Heart left ventricle (tissue), 16 donors: Measurements from ENCODE around the gene ERC1. TPM values are rescaled to one million over a fixed set of nuclear protein-coding genes. Genes with fewer than 3 reads are reported as not detected.

ENCODE experiments used
- ATAC-seq, 4 donors: fragments of 200-7000 bp; cut with Tn5 transposase; one replicate each; pipeline ENCODE4 v1.9.1; 2020 to 2022; ENCODE audit warnings: moderate library complexity in 4 of 4, mild to moderate bottlenecking in 3 of 4, moderate number of reproducible peaks in 1 of 4
- DNase-seq, 5 donors: peaks; one replicate each; pipeline ENCODE4 v3.0.0-alpha.2; 2020
- H3K27ac ChIP-seq, 12 donors: fragments of 200-600 bp; sonication (generic) in 4 of 12; one replicate each; pipeline versions ENCODE4 v1.5.0 to v1.8.0; 2016 to 2022; ENCODE audit warnings: mild to moderate bottlenecking in 2 of 12
- H3K27me3 ChIP-seq, 9 donors: fragments of 200-600 bp; sonication (generic) in 2 of 9; one replicate each; pipeline versions ENCODE4 v1.5.1 to v1.8.0; 2016 to 2022; ENCODE audit warnings: mild to moderate bottlenecking in 3 of 9
- H3K36me3 ChIP-seq, 9 donors: fragments of 200-600 bp; sonication (generic) in 2 of 9; one replicate each; pipeline versions ENCODE4 v1.5.0 to v1.8.0; 2018 to 2022; ENCODE audit warnings: mild to moderate bottlenecking in 2 of 9
- H3K4me1 ChIP-seq, 12 donors: fragments of 200-600 bp; sonication (generic) in 4 of 12; one replicate each; pipeline versions ENCODE4 v1.5.0 to v1.8.0; 2016 to 2022; ENCODE audit warnings: mild to moderate bottlenecking in 3 of 12
- H3K4me3 ChIP-seq, 12 donors: fragments of 200-600 bp; sonication (generic) in 4 of 12; one replicate each; pipeline versions ENCODE4 v1.5.0 to v1.8.0; 2017 to 2022; ENCODE audit warnings: mild to moderate bottlenecking in 9 of 12, moderate library complexity in 4 of 12
- H3K9me3 ChIP-seq, 12 donors: fragments of 200-600 bp; sonication (generic) in 4 of 12; one replicate each; pipeline versions ENCODE4 v1.5.0 to v1.8.0; 2016 to 2022; ENCODE audit warnings: mild to moderate bottlenecking in 1 of 12
- POLR2A ChIP-seq, 2 donors: fragments of 450-650 bp; IDR thresholded peaks; one replicate each; pipeline ENCODE4 v1.6.1; 2017; ENCODE audit warnings: antibody characterized with exemption in 2 of 2, mild to moderate bottlenecking in 2 of 2, moderate library complexity in 2 of 2
- WGBS, 4 donors: extraction: QIAGEN DNeasy Blood & Tissue Kit in 2 of 4; methylation state at CpG; one replicate each; pipeline versions ENCODE4 v1.1.5 to v1.1.7; 2013 to 2018; 5-methylcytosine and 5-hydroxymethylcytosine counted together
- intact Hi-C, 10 donors: fragments of 100-400 bp; cut with DNase I; formaldehyde crosslinking; loops; one replicate each; pipeline versions ENCODE4 v1.11.1 to v1.14.2; 2022
- polyA plus RNA-seq, 2 donors: library from polyadenylated mRNA; stranded (reverse); fragments of 200-250 nt; gene quantifications; one replicate each; pipeline ENCODE4 v1.2.3, GENCODE V29; 2013
- total RNA-seq, 9 donors: library from RNA; depleted of rRNA in 2 of 9; stranded (reverse); fragments of >200 nt in 2 of 9; fragmentation: NEBNext Ultra II Directional in 3 of 9; extraction: Animal tissue kit (Norgen Biotek cat#: 25700) in 3 of 9; gene quantifications; one replicate each; pipeline versions ENCODE4 v1.1.0 to v1.2.4, GENCODE V29; 2016 to 2023
- TF ChIP-seq, protein P1 (sequence below), 12 donors: fragments of 200-600 bp; sonication (generic) in 4 of 12; IDR thresholded peaks; one replicate each; pipeline versions ENCODE4 v1.5.0 to v1.8.0; 2018 to 2022; ENCODE audit warnings: antibody characterized with exemption in 12 of 12, mild to moderate bottlenecking in 5 of 12
- donor health status: ischemic (EF 13 %, LVEDD 7.1; RV severe dilation, severe dysfunction).
- donor health status: healthy with polysubstance abuse.
- donor health status: DM: no; HTN: yes; CAD: no.
- donor health status: DM: no; HTN: no; CAD: no.
- donor health status: ischemic (EF 25% LVEDD 6.9; RV normal size, moderate dysfunction).
- donor health status: ischemic (EF 25% LVEDD 5.7; RV mildly dilated, moderate dysfunction).
- donor health status: healthy.
- donor health status: DM: yes; HTN: yes; CAD: no.
- donor health status: ischemic (EF 35%, LVEDD 5.7; RV mildly dilated, moderate dysfunction).
- donor health status: nonischemic (EF 11% LVEDD 7.7; RV severe dilation, severe dysfunction).
- donor health status: DM: yes; HTN: yes; CAD: no.
- donor health status: PGD.
- donor health status: ischemic (EF 29% LVEDD 5.4; RV normal size, mild dysfunction).
- donor health status: nonischemic (EF 23%, LVEDD 6.1; RV moderate dilation, normal function).

Gene ERC1
- total and polyA plus RNA-seq, 11 donors: 13.5 to 84.0 (median 47.9) TPM

DNA sequence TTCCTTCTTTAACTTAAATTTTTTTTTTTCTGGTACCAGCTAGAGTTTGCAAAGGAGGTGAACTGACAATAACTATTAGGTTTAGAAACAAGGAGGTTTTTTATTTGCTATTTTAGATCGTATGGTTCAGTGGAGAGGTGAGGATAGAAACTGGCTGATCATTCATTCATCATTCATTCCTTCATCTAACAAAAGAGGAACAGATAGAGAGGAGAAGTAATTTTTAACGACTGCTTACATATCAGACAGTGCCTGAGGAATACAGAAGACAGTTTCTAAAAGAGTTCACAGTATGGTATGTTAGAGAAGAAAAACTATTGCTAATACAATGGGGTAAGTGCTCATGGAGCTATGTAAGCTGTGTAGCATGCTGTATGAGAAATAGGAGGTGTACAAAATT lies 111.1 kb downstream of the ERC1 start:
- H3K9me3 ChIP-seq: no peaks in the 10 kb centered on the region
- WGBS, 4 donors: 81 to 87% (median 84%) methylated on average over 2 of the region's 2 CpGs
- no peak for TF ChIP-seq POLR2A (IDR thresholded peaks at IDR 0.05)
- TF ChIP-seq, protein P1, sequence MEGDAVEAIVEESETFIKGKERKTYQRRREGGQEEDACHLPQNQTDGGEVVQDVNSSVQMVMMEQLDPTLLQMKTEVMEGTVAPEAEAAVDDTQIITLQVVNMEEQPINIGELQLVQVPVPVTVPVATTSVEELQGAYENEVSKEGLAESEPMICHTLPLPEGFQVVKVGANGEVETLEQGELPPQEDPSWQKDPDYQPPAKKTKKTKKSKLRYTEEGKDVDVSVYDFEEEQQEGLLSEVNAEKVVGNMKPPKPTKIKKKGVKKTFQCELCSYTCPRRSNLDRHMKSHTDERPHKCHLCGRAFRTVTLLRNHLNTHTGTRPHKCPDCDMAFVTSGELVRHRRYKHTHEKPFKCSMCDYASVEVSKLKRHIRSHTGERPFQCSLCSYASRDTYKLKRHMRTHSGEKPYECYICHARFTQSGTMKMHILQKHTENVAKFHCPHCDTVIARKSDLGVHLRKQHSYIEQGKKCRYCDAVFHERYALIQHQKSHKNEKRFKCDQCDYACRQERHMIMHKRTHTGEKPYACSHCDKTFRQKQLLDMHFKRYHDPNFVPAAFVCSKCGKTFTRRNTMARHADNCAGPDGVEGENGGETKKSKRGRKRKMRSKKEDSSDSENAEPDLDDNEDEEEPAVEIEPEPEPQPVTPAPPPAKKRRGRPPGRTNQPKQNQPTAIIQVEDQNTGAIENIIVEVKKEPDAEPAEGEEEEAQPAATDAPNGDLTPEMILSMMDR (IDR thresholded peaks at IDR 0.05): no peak
- intact Hi-C loops: loop anchor here in 1 of 10 donors (10.0 kb wide), 1 partner anchor 277 kb away; no protein-coding TSS in a partner anchor
- H3K27me3 ChIP-seq: no peaks in the 10 kb centered on the region
- H3K4me3 ChIP-seq: no peak overlapping the region
- DNase-seq (no peak), ATAC-seq (no peak)
- H3K4me1 ChIP-seq: peaks cover 0 to 11% (median 0%) of the 10 kb centered on the region in 12 donors
- H3K36me3 ChIP-seq: peaks cover 0 to 13% (median 0%) of the 10 kb centered on the region in 9 donors
- no peak overlapping the region for H3K27ac ChIP-seq

DNA sequence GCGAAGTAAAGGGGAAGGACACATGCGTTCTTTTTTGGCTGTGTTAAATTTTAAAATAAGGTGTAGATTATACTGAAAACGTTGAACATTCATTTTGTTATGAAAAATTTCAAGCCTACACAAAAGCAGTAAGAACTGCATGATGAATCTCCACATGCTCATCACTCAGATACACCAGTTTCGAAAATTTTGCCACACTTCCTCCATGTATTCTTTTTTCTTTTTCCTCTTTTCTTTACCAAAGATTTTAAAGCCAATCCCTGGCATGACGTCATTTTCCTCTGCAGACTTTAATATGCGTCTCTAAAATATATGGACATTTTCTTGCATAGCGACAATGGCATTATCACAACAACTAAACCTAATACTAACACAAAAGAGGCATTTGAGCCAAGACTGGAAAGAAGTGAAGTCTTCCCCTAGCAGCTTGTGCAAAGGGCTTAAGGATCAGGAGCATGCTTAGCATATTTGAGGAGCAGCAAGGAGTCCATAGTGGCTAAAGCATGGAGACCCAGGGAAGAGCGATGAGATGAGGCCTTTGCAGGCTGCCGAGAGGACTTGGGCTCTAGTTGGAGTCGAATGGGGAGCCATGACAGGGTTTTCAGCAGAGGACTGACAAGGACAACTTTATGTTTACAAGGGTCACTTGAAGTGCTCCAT lies 111.9 kb downstream of the ERC1 start:
- intact Hi-C loops: loop anchor here in 1 of 10 donors (10.0 kb wide), 1 partner anchor 278 kb away; no protein-coding TSS in a partner anchor
- no peak for ATAC-seq
- no peaks in the 10 kb centered on the region for H3K27me3 ChIP-seq
- DNase-seq: no peak
- no peak overlapping the region for H3K27ac ChIP-seq
- H3K4me3 ChIP-seq: no peak overlapping the region
- H3K36me3 ChIP-seq: peaks cover 0 to 13% (median 0%) of the 10 kb centered on the region in 9 donors
- WGBS, 4 donors: 89 to 94% (median 91%) methylated on average over 10 of the region's 10 CpGs
- TF ChIP-seq POLR2A (IDR thresholded peaks at IDR 0.05): no peak
- TF ChIP-seq, protein P1 (IDR thresholded peaks at IDR 0.05): no peak
- peaks cover 0 to 10% (median 0%) of the 10 kb centered on the region in 12 donors for H3K4me1 ChIP-seq
- H3K9me3 ChIP-seq: no peaks in the 10 kb centered on the region

DNA sequence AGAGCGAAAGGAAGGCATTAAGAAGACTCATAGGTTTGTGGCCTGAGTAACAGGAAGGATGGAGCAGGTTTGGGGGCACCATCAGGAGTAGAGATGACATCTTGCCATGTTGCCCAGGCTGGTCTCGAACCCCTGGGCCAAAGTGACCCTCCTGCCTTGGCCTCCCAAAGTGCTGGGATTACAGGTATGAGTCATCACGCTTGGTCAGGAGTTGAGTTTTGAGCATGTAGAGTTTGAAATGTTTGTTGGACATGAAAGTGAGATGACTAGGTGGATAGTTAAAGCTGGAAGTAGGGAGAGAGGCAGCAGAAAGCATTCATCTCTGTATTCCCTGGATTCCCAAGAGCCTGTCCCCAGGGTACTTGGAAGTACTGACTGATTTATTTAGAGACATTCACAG lies 112.6 kb downstream of the ERC1 start:
- H3K27ac ChIP-seq: no peak overlapping the region
- DNase-seq: no peak
- H3K4me3 ChIP-seq: no peak overlapping the region
- peaks cover 0 to 13% (median 0%) of the 10 kb centered on the region in 9 donors for H3K36me3 ChIP-seq
- TF ChIP-seq, protein P1 (IDR thresholded peaks at IDR 0.05): no peak
- no peak for TF ChIP-seq POLR2A (IDR thresholded peaks at IDR 0.05)
- WGBS, 4 donors: 97% methylated on average over 3 of the region's 3 CpGs
- H3K9me3 ChIP-seq: no peaks in the 10 kb centered on the region
- H3K27me3 ChIP-seq: no peaks in the 10 kb centered on the region
- intact Hi-C loops: loop anchor here in 1 of 10 donors (10.0 kb wide), 1 partner anchor 279 kb away; no protein-coding TSS in a partner anchor
- no peak for ATAC-seq
- H3K4me1 ChIP-seq: peaks cover 0 to 17% (median 0%) of the 10 kb centered on the region in 12 donors

GRCh38 chr12:1104088-1104800 lies 113.2 kb downstream of the ERC1 start:
- ATAC-seq (no peak), DNase-seq (no peak)
- no peak for TF ChIP-seq POLR2A (IDR thresholded peaks at IDR 0.05)
- TF ChIP-seq, protein P1 (IDR thresholded peaks at IDR 0.05): no peak
- peaks cover 0 to 17% (median 0%) of the 10 kb centered on the region in 12 donors for H3K4me1 ChIP-seq
- H3K36me3 ChIP-seq: peaks cover 0 to 13% (median 0%) of the 10 kb centered on the region in 9 donors
- H3K27me3 ChIP-seq: no peaks in the 10 kb centered on the region
- H3K9me3 ChIP-seq: no peaks in the 10 kb centered on the region
- no peak overlapping the region for H3K27ac ChIP-seq
- no peak overlapping the region for H3K4me3 ChIP-seq
- 77 to 86% (median 86%) methylated on average over 8 of the region's 8 CpGs for WGBS, 4 donors
- intact Hi-C loops: loop anchor here in 1 of 10 donors (10.0 kb wide), 1 partner anchor 279 kb away; no protein-coding TSS in a partner anchor
